H9 (cell line): ENCODE data around the gene TAF8. TPM values are rescaled to one million over a fixed set of nuclear protein-coding genes. Genes with fewer than 3 reads are reported as not detected.
A peak's percentile ranks its signal among the peaks of the same experiment; 100 is the strongest.

ENCODE experiments used
- DNase-seq: peaks from one replicate; pipeline ENCODE4 v3.0.0-alpha.2; 2017
- H2AFZ ChIP-seq: one replicate; pipeline ENCODE4 v1.6.1; 2013; ENCODE audit warnings: mild to moderate bottlenecking, low read length, control low read depth, moderate library complexity
- H2AK5ac ChIP-seq: 2 replicates; pipeline ENCODE4 v1.6.1; 2013; ENCODE audit warnings: low read length, control low read depth, mixed read lengths; ENCODE audit not compliant: insufficient read length
- H2BK120ac ChIP-seq: one replicate; pipeline ENCODE4 v1.6.1; 2013; ENCODE audit warnings: low read depth, mild to moderate bottlenecking, low read length, control low read depth, inconsistent platforms; ENCODE audit not compliant: poor library complexity, severe bottlenecking
- H2BK12ac ChIP-seq: 2 replicates; pipeline ENCODE4 v1.6.1; 2013; ENCODE audit warnings: low read length, control low read depth, mixed read lengths, low read depth; ENCODE audit not compliant: insufficient read length
- H2BK15ac ChIP-seq: 2 replicates; pipeline ENCODE4 v1.6.1; 2013; ENCODE audit warnings: low read depth, low read length, control low read depth
- H2BK20ac ChIP-seq: one replicate; pipeline ENCODE4 v1.6.1; 2013; ENCODE audit warnings: low read depth, mild to moderate bottlenecking, low read length, control low read depth, inconsistent platforms; ENCODE audit not compliant: poor library complexity, severe bottlenecking
- H2BK5ac ChIP-seq: 2 replicates; pipeline ENCODE4 v1.6.1; 2013; ENCODE audit warnings: low read length, control low read depth, mixed read lengths; ENCODE audit not compliant: insufficient read length
- H3K14ac ChIP-seq: 2 replicates; pipeline ENCODE4 v1.6.1; 2013; ENCODE audit warnings: low read length, control low read depth; ENCODE audit not compliant: insufficient read depth
- H3K18ac ChIP-seq: 2 replicates; pipeline ENCODE4 v1.6.1; 2013; ENCODE audit warnings: low read depth, mild to moderate bottlenecking, mixed read lengths, low read length, control low read depth; ENCODE audit not compliant: insufficient read length
- H3K23ac ChIP-seq: 2 replicates; pipeline ENCODE4 v1.6.1; 2013; ENCODE audit warnings: low read length, control low read depth, mixed read lengths, low read depth; ENCODE audit not compliant: insufficient read length
- H3K23me2 ChIP-seq: 2 replicates; pipeline ENCODE4 v1.6.1; 2013; ENCODE audit warnings: low read depth, mild to moderate bottlenecking, mixed read lengths, low read length, control low read depth; ENCODE audit not compliant: insufficient read length, poor library complexity, severe bottlenecking
- H3K27ac ChIP-seq: 2 replicates; pipeline ENCODE4 v1.5.1; 2013; ENCODE audit warnings: low read length, control low read depth, mixed read lengths, low read depth; ENCODE audit not compliant: insufficient read length
- H3K27me3 ChIP-seq: 2 replicates; pipeline ENCODE4 v1.6.1; 2013; ENCODE audit warnings: low read length, control low read depth, inconsistent platforms; ENCODE audit not compliant: insufficient read depth
- H3K4ac ChIP-seq: 2 replicates; pipeline ENCODE4 v1.6.1; 2013; ENCODE audit warnings: low read depth, mild to moderate bottlenecking, control low read depth, inconsistent platforms, low read length, moderate library complexity
- H3K4me1 ChIP-seq: 2 replicates; pipeline ENCODE4 v1.6.1; 2013; ENCODE audit warnings: low read length, control low read depth, inconsistent platforms; ENCODE audit not compliant: insufficient read depth
- H3K4me2 ChIP-seq: 2 replicates; pipeline ENCODE4 v1.6.1; 2013; ENCODE audit warnings: low read length, control low read depth, mixed read lengths; ENCODE audit not compliant: insufficient read length, insufficient read depth
- H3K56ac ChIP-seq: 2 replicates; pipeline ENCODE4 v1.6.1; 2013; ENCODE audit warnings: low read depth, mild to moderate bottlenecking, mixed read lengths, low read length, control low read depth; ENCODE audit not compliant: insufficient read length
- H3K79me1 ChIP-seq: 2 replicates; pipeline ENCODE4 v1.6.1; 2013; ENCODE audit warnings: low read depth, mild to moderate bottlenecking, moderate library complexity, low read length, control low read depth, inconsistent platforms; ENCODE audit not compliant: insufficient read depth, poor library complexity, severe bottlenecking
- H3K79me2 ChIP-seq: 2 replicates; pipeline ENCODE4 v1.6.1; 2013; ENCODE audit warnings: low read length, control low read depth, inconsistent platforms; ENCODE audit not compliant: insufficient read depth
- H3K9ac ChIP-seq: 2 replicates; pipeline ENCODE4 v1.6.1; 2013; ENCODE audit warnings: low read length, control low read depth, mixed read lengths; ENCODE audit not compliant: insufficient read length; ENCODE audit errors: extremely low read depth
- H3K9me3 ChIP-seq: one replicate; pipeline ENCODE4 v1.6.1; 2013; ENCODE audit warnings: low read depth, low read length, inconsistent platforms; ENCODE audit not compliant: control insufficient read depth
- H3T11ph ChIP-seq: one replicate; pipeline ENCODE4 v1.6.1; 2013; ENCODE audit warnings: mild to moderate bottlenecking, low read length, control low read depth, inconsistent platforms
- H4K20me1 ChIP-seq: one replicate; pipeline ENCODE4 v1.6.1; 2013; ENCODE audit not compliant: control insufficient read depth, insufficient read length, insufficient read depth
- H4K5ac ChIP-seq: 2 replicates; pipeline ENCODE4 v1.6.1; 2013; ENCODE audit warnings: low read depth, mild to moderate bottlenecking, mixed read lengths, low read length, control low read depth; ENCODE audit not compliant: insufficient read length
- H4K8ac ChIP-seq: replicated peaks from 2 replicates; pipeline ENCODE4 v1.6.1; 2013; ENCODE audit warnings: low read length, control low read depth, mixed read lengths, low read depth; ENCODE audit not compliant: insufficient read length
- H4K91ac ChIP-seq: 2 replicates; pipeline ENCODE4 v1.6.1; 2013; ENCODE audit warnings: low read depth, mild to moderate bottlenecking, moderate library complexity, mixed read lengths, low read length, control low read depth; ENCODE audit not compliant: insufficient read length
- H3K27ac Mint-ChIP-seq, 3 experiments: 2 replicates in 2 of 3; 3 replicates in 1 of 3; pipeline ENCODE4 v1.8.0; 2020 to 2021; ENCODE audit warnings: mixed read lengths in 3 of 3, mild to moderate bottlenecking in 1 of 3, moderate library complexity in 1 of 3
- H3K27me3 Mint-ChIP-seq: 2 replicates; pipeline ENCODE4 v1.8.0; 2021; ENCODE audit warnings: low read depth, mild to moderate bottlenecking, moderate library complexity, mixed read lengths
- H3K36me3 Mint-ChIP-seq, 3 experiments: 2 replicates in 2 of 3; 3 replicates in 1 of 3; pipeline ENCODE4 v1.8.0; 2020 to 2021; ENCODE audit warnings: low read depth in 3 of 3, mixed read lengths in 3 of 3; ENCODE audit not compliant: insufficient read depth in 1 of 3
- H3K4me1 Mint-ChIP-seq, 2 experiments: 2 replicates each; pipeline ENCODE4 v1.8.0; 2020; ENCODE audit warnings: mixed read lengths in 2 of 2
- H3K4me3 Mint-ChIP-seq, 2 experiments: 2 replicates in 1 of 2; 3 replicates in 1 of 2; pipeline ENCODE4 v1.8.0; 2020 to 2021; ENCODE audit warnings: mild to moderate bottlenecking in 2 of 2, mixed read lengths in 2 of 2, moderate library complexity in 1 of 2
- H3K9me3 Mint-ChIP-seq, 2 experiments: 2 replicates in 1 of 2; 3 replicates in 1 of 2; pipeline ENCODE4 v1.8.0; 2020; ENCODE audit warnings: mild to moderate bottlenecking in 2 of 2, mixed read lengths in 2 of 2, moderate library complexity in 1 of 2
- WGBS: extraction: QIAGEN DNeasy Blood & Tissue Kit; methylation state at CpG from one replicate; pipeline ENCODE4 v1.1.7; 2013; ENCODE audit warnings: missing lambda C conversion rate, low lambda C conversion rate, mixed read lengths; ENCODE audit not compliant: insufficient read length; ENCODE audit errors: extremely low coverage; 5-methylcytosine and 5-hydroxymethylcytosine counted together
- total RNA-seq: library from RNA; stranded (reverse); gene quantifications from 2 replicates; pipeline ENCODE4 v1.2.1, GENCODE V29; 2021
- TF ChIP-seq, protein P1 (sequence below): fragments of 200-600 bp; sonication (generic); conservative IDR thresholded peaks from 3 replicates; pipeline ENCODE4 v1.8.0; 2021; ENCODE audit warnings: antibody characterized with exemption, mild to moderate bottlenecking

TAF8 gene
- total RNA-seq, 1 experiment from 2014 or later = 30.4 TPM

DNA sequence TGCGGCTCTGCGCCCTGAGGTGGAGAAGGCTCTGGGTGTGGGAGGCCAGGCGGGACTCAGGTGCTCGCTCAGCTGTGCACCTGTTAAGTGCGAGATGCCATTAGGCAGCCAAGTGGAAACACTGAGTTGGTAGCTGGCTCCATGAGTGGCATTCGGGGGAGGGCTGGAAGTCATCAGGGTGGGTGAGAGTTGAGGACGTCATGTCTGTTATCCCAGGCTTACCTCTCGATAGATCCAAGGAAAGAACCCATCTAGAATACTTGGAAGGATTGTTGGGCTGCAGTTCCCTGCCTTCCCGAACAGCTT, 41.3 kb downstream of the TAF8 start:
- H2AFZ ChIP-seq = no peak overlapping the region
- H3K9me3 ChIP-seq = no peaks in the 10 kb centered on the region
- no peak overlapping the region for H3K27ac ChIP-seq
- no peak overlapping the region for H2BK5ac ChIP-seq
- no peak overlapping the region for H4K91ac ChIP-seq
- no peaks in the 10 kb centered on the region for H3K9me3 Mint-ChIP-seq
- H2BK15ac ChIP-seq = no peak overlapping the region
- no peak overlapping the region for H2BK12ac ChIP-seq
- H3K18ac ChIP-seq = no peak overlapping the region
- no peak overlapping the region for H2BK120ac ChIP-seq
- no peak overlapping the region for H4K8ac ChIP-seq
- H3K4me3 Mint-ChIP-seq = no peak overlapping the region
- peak overlapping the region in 1 of 3 experiments; percentile 41; a peak in 1 of 7 replicates for H3K27ac Mint-ChIP-seq
- H3K4ac ChIP-seq = no peak overlapping the region
- no peak overlapping the region for H3K9ac ChIP-seq
- H3K23ac ChIP-seq = no peak overlapping the region
- no peaks in the 10 kb centered on the region for H3K79me2 ChIP-seq
- H3K14ac ChIP-seq = no peak overlapping the region
- H2BK20ac ChIP-seq = no peak overlapping the region
- no peak overlapping the region for H4K5ac ChIP-seq
- no peak overlapping the region for H2AK5ac ChIP-seq
- no peaks in the 10 kb centered on the region; the same call in 1 of the 2 replicates for H3K4me1 ChIP-seq
- peaks cover 0 to under 1% (median 0%) of the 10 kb centered on the region in 3 experiments; a peak in 1 of 7 replicates for H3K36me3 Mint-ChIP-seq
- no peaks in the 10 kb centered on the region for H4K20me1 ChIP-seq
- peaks cover 18 to 33% of the 10 kb centered on the region in 2 experiments for H3K4me1 Mint-ChIP-seq
- WGBS = no CpG with 5 or more reads among the region's 9 CpGs
- peaks cover 82% of the 10 kb centered on the region for H3K27me3 Mint-ChIP-seq
- H3K79me1 ChIP-seq = no peaks in the 10 kb centered on the region
- no peak overlapping the region for H3T11ph ChIP-seq
- no peak for DNase-seq
- H3K23me2 ChIP-seq = no peaks in the 10 kb centered on the region
- no peak overlapping the region for H3K56ac ChIP-seq
- no peaks in the 10 kb centered on the region; the same call in 1 of the 2 replicates for H3K27me3 ChIP-seq
- H3K4me2 ChIP-seq = no peak overlapping the region
- TF ChIP-seq, protein P1, sequence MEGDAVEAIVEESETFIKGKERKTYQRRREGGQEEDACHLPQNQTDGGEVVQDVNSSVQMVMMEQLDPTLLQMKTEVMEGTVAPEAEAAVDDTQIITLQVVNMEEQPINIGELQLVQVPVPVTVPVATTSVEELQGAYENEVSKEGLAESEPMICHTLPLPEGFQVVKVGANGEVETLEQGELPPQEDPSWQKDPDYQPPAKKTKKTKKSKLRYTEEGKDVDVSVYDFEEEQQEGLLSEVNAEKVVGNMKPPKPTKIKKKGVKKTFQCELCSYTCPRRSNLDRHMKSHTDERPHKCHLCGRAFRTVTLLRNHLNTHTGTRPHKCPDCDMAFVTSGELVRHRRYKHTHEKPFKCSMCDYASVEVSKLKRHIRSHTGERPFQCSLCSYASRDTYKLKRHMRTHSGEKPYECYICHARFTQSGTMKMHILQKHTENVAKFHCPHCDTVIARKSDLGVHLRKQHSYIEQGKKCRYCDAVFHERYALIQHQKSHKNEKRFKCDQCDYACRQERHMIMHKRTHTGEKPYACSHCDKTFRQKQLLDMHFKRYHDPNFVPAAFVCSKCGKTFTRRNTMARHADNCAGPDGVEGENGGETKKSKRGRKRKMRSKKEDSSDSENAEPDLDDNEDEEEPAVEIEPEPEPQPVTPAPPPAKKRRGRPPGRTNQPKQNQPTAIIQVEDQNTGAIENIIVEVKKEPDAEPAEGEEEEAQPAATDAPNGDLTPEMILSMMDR = no peak
